Keratinocyte (primary cell): Measurements from ENCODE around the gene STRADA. TPM values are rescaled to one million over a fixed set of nuclear protein-coding genes. Genes with fewer than 3 reads are reported as not detected.

ENCODE experiments used
- DNase-seq: peaks from one replicate; pipeline ENCODE4 v3.0.0-alpha.2; 2011; ENCODE audit warnings: low read depth, missing footprints, low spot score
- FAIRE-seq: peaks from 2 replicates; lab custom pipeline; 2011; peaks lifted over from hg19 to GRCh38; lab: Jason Lieb, UNC
- H2AFZ ChIP-seq: 2 replicates; pipeline ENCODE4 v1.6.0; 2012; ENCODE audit warnings: low read length, control low read depth, inconsistent platforms; ENCODE audit not compliant: control insufficient read depth
- H3K27ac ChIP-seq: 2 replicates; pipeline ENCODE4 v1.5.1; 2011; ENCODE audit warnings: low read length; ENCODE audit not compliant: control insufficient read depth, insufficient read depth
- H3K27me3 ChIP-seq: 3 replicates; pipeline ENCODE4 v1.6.0; 2011; ENCODE audit warnings: low read length; ENCODE audit not compliant: control insufficient read depth, insufficient read depth; ENCODE audit errors: extremely low read depth
- H3K36me3 ChIP-seq, 2 experiments: 2 replicates in 1 of 2; 3 replicates in 1 of 2; pipeline ENCODE4 v1.5.1; 2011; ENCODE audit warnings: low read length in 2 of 2, mild to moderate bottlenecking in 1 of 2; ENCODE audit not compliant: control insufficient read depth in 2 of 2, insufficient read depth in 2 of 2; ENCODE audit errors: extremely low read depth in 1 of 2
- H3K4me1 ChIP-seq: 3 replicates; pipeline ENCODE4 v1.5.1; 2011; ENCODE audit warnings: low read length; ENCODE audit not compliant: control insufficient read depth, insufficient read depth; ENCODE audit errors: extremely low read depth
- H3K4me2 ChIP-seq: 3 replicates; pipeline ENCODE4 v1.6.0; 2011; ENCODE audit warnings: low read depth, low read length; ENCODE audit not compliant: control insufficient read depth, insufficient read depth; ENCODE audit errors: extremely low read depth
- H3K4me3 ChIP-seq, 3 experiments: fragments of 200-600 bp in 1 of 3; sonication (generic) in 1 of 3; 2 replicates in 2 of 3; 3 replicates in 1 of 3; pipeline ENCODE4 v1.5.1; 2011 to 2016; ENCODE audit warnings: low read length in 3 of 3, mild to moderate bottlenecking in 3 of 3, control low read depth in 2 of 3, inconsistent platforms in 1 of 3, low read depth in 1 of 3, mixed read lengths in 1 of 3, mixed run types in 1 of 3, moderate library complexity in 1 of 3; ENCODE audit not compliant: control insufficient read depth in 2 of 3, insufficient read depth in 2 of 3; ENCODE audit errors: extremely low read depth in 1 of 3
- H3K79me2 ChIP-seq: 2 replicates; pipeline ENCODE4 v1.6.0; 2012; ENCODE audit warnings: low read length; ENCODE audit not compliant: control insufficient read depth, insufficient read depth
- H3K9ac ChIP-seq: 3 replicates; pipeline ENCODE4 v1.6.0; 2011; ENCODE audit warnings: low read length; ENCODE audit not compliant: control insufficient read depth, insufficient read depth; ENCODE audit errors: extremely low read depth
- H3K9me1 ChIP-seq: 3 replicates; pipeline ENCODE4 v1.6.0; 2011; ENCODE audit warnings: low read length; ENCODE audit not compliant: control insufficient read depth, insufficient read depth; ENCODE audit errors: extremely low read depth
- H3K9me3 ChIP-seq: 2 replicates; pipeline ENCODE4 v1.5.1; 2012; ENCODE audit warnings: low read depth, low read length; ENCODE audit not compliant: control insufficient read depth
- H4K20me1 ChIP-seq: 3 replicates; pipeline ENCODE4 v1.6.0; 2011; ENCODE audit warnings: low read length; ENCODE audit not compliant: control insufficient read depth, insufficient read depth; ENCODE audit errors: extremely low read depth
- CTCF ChIP-seq, 3 experiments: IDR thresholded peaks in 1 of 3; conservative IDR thresholded peaks in 1 of 3; optimal IDR thresholded peaks in 1 of 3; 2 replicates in 2 of 3; 3 replicates in 1 of 3; pipeline versions ENCODE3 to v1.5.1; 2011; ENCODE audit warnings: low read length in 3 of 3, mild to moderate bottlenecking in 3 of 3, moderate library complexity in 2 of 3, control low read depth in 1 of 3, inconsistent platforms in 1 of 3; ENCODE audit not compliant: insufficient read depth in 2 of 3; ENCODE audit errors: extremely low read depth in 1 of 3
- EZH2 ChIP-seq: IDR thresholded peaks from one replicate; pipeline ENCODE4 v1.6.1; 2012; ENCODE audit warnings: inconsistent platforms, mild to moderate bottlenecking, low read length, moderate library complexity
- dilution Hi-C: fragments of 300-500 bp; cut with MboI; formaldehyde crosslinking; loops from one replicate; pipeline ENCODE4 v1.7.0; 2020; ENCODE audit warnings: low sequenced_read_pairs; ENCODE audit not compliant: extremely low pct_ligation_motif_present
- polyA plus RNA-seq, 5 experiments: library from polyadenylated mRNA; depleted of rRNA in 3 of 5; stranded (reverse) in 3 of 5; stranded (forward) in 1 of 5; unstranded in 1 of 5; fragments of >200 nt; gene quantifications; 1 replicate in 1 of 5; 2 replicates in 3 of 5; 3 replicates in 1 of 5; pipeline versions ENCODE4 v1.2.1 to v1.2.3, GENCODE V29; 2011 to 2012; ENCODE audit warnings: missing spikeins in 2 of 5, low read depth in 1 of 5, low replicate concordance in 1 of 5

The STRADA gene
- polyA plus RNA-seq, 1 donor (not counting 4 experiments of a cell fraction or from before 2014, with no cell fraction given), result 25.9 TPM

- H3K4me3 ChIP-seq, result no peak overlapping the region
- FAIRE-seq (no peak), DNase-seq (no peak)
- no peaks in the 10 kb centered on the region for H3K79me2 ChIP-seq
- H3K27me3 ChIP-seq, result no peaks in the 10 kb centered on the region
- H3K9me3 ChIP-seq, result no peaks in the 10 kb centered on the region
- no peak overlapping the region for H2AFZ ChIP-seq
- H4K20me1 ChIP-seq, result no peaks in the 10 kb centered on the region
- no peaks in the 10 kb centered on the region for H3K9me1 ChIP-seq
- H3K4me1 ChIP-seq, result no peaks in the 10 kb centered on the region
- H3K27ac ChIP-seq, result no peak overlapping the region
- TF ChIP-seq CTCF (optimal IDR thresholded peaks at IDR 0.05 in 1 of 3, IDR thresholded peaks at IDR 0.05 in 1 of 3, conservative IDR thresholded peaks at IDR 0.05 in 1 of 3; ENCODE audit: extremely low read depth in 1 of 3, insufficient read depth in 2 of 3, low read length in 3 of 3), result no peak
- TF ChIP-seq EZH2, result no peak
- dilution Hi-C loops, result no loop called here
- H3K4me2 ChIP-seq, result no peak overlapping the region
- H3K9ac ChIP-seq, result no peak overlapping the region
- peaks cover 10 to 13% of the 10 kb centered on the region in 2 experiments for H3K36me3 ChIP-seq
Measured at GRCh38 chr17:63714550-63715277, 26.9 kb downstream of the STRADA start.

GRCh38 chr17:63709110-63709509, 32.5 kb downstream of the STRADA start:
- no peaks in the 10 kb centered on the region for H3K79me2 ChIP-seq
- TF ChIP-seq CTCF (optimal IDR thresholded peaks at IDR 0.05 in 1 of 3, IDR thresholded peaks at IDR 0.05 in 1 of 3, conservative IDR thresholded peaks at IDR 0.05 in 1 of 3; ENCODE audit: extremely low read depth in 1 of 3, insufficient read depth in 2 of 3, low read length in 3 of 3), result no peak
- TF ChIP-seq EZH2, result no peak
- H2AFZ ChIP-seq, result no peak overlapping the region
- dilution Hi-C loops, result no loop called here
- FAIRE-seq (no peak), DNase-seq (no peak)
- no peaks in the 10 kb centered on the region for H3K9me1 ChIP-seq
- no peaks in the 10 kb centered on the region for H4K20me1 ChIP-seq
- no peak overlapping the region for H3K27ac ChIP-seq
- no peaks in the 10 kb centered on the region for H3K27me3 ChIP-seq
- no peak overlapping the region for H3K9ac ChIP-seq
- H3K4me2 ChIP-seq, result no peak overlapping the region
- no peaks in the 10 kb centered on the region for H3K9me3 ChIP-seq
- no peak overlapping the region for H3K4me3 ChIP-seq
- no peaks in the 10 kb centered on the region for H3K4me1 ChIP-seq
- peaks cover 10 to 29% of the 10 kb centered on the region in 2 experiments for H3K36me3 ChIP-seq
